PC-3 (cell line): ENCODE measurements around the gene KDM6A.

Experiments used
- EZH2 ChIP-seq: fragments of 300-600 bp; sonication (generic); IDR thresholded peaks from one replicate; pipeline ENCODE4 v1.6.1; 2017; ENCODE audit warnings: antibody characterized with exemption, mild to moderate bottlenecking, low read length; ENCODE audit not compliant: unreplicated experiment
- TF ChIP-seq, protein P1 (sequence below): fragments of 300-600 bp; sonication (generic); conservative IDR thresholded peaks from 2 replicates; pipeline ENCODE4 v1.5.1; 2017; ENCODE audit warnings: antibody characterized with exemption, low read depth, mild to moderate bottlenecking, low read length

DNA sequence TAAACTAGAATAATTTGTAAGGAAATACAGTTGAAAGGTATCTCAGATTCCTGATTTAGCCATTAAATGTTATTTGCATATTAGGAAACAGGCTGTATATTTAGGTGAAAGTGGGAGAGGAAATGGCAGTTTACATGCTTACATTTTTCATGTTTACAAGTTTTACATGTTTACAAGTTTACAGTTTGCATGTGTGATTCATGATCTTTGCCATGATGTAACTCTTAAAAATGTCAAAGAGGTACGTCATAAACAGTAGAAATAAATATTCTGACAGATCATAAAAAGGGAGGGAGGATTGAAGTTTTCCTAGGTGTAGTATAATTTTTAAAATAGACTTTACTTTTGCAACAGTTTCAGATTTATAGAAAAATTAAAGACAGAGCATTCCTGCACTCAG, 45.7 kb downstream of the KDM6A start:
- TF ChIP-seq, protein P1, sequence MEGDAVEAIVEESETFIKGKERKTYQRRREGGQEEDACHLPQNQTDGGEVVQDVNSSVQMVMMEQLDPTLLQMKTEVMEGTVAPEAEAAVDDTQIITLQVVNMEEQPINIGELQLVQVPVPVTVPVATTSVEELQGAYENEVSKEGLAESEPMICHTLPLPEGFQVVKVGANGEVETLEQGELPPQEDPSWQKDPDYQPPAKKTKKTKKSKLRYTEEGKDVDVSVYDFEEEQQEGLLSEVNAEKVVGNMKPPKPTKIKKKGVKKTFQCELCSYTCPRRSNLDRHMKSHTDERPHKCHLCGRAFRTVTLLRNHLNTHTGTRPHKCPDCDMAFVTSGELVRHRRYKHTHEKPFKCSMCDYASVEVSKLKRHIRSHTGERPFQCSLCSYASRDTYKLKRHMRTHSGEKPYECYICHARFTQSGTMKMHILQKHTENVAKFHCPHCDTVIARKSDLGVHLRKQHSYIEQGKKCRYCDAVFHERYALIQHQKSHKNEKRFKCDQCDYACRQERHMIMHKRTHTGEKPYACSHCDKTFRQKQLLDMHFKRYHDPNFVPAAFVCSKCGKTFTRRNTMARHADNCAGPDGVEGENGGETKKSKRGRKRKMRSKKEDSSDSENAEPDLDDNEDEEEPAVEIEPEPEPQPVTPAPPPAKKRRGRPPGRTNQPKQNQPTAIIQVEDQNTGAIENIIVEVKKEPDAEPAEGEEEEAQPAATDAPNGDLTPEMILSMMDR: no peak
- no peak for TF ChIP-seq EZH2
